ENCODE data around the gene ACSM5. TPM values are rescaled to one million over a fixed set of nuclear protein-coding genes. Genes with fewer than 3 reads are reported as not detected.

Gene ACSM5
- total and polyA plus RNA-seq, 2 experiments from 2014 or later, result not detected

GRCh38 chr16:20397468-20398074 lies 11.8 kb upstream of the ACSM5 start:
- H3K9me3 Mint-ChIP-seq, result no peaks in the 10 kb centered on the region
- no peak overlapping the region for H3K4me3 Mint-ChIP-seq
- Histone ChIP-seq H4K20me1 (replicated peaks; ENCODE audit: insufficient read depth) (no peaks in the 10 kb centered on the region), H3K79me2 (replicated peaks; ENCODE audit: insufficient read depth) (no peaks in the 10 kb centered on the region), H3K4me3 (no peak overlapping the region), H3K27me3 (ENCODE audit: insufficient read depth) (no peaks in the 10 kb centered on the region), H2AFZ (no peak overlapping the region), H3K27ac (ENCODE audit: low read depth) (no peak overlapping the region), H3K9me2 (ENCODE audit: insufficient read depth) (peaks cover 3% of the 10 kb centered on the region; the same call in 1 of the 2 replicates), H3F3A (replicated peaks; ENCODE audit: low read depth) (no peaks in the 10 kb centered on the region), H3K36me3 (ENCODE audit: insufficient read depth) (no peaks in the 10 kb centered on the region), H3K4me1 (ENCODE audit: insufficient read depth) (no peaks in the 10 kb centered on the region), H3K4me2 (no peak overlapping the region)
- ATAC-seq (no peak), DNase-seq (ENCODE audit: low spot score) (no peak)
- H3K4me1 Mint-ChIP-seq, result peaks cover 5% of the 10 kb centered on the region; the same call in 2 of the 3 replicates
- H3K27me3 Mint-ChIP-seq (ENCODE audit: insufficient read depth, low read depth, poor library complexity), result no peaks in the 10 kb centered on the region
- no peaks in the 10 kb centered on the region for H3K36me3 Mint-ChIP-seq (ENCODE audit: low read depth)
- no peak for TF ChIP-seq JUNB (IDR thresholded peaks at IDR 0.05; ENCODE audit: unreplicated experiment)
- TF ChIP-seq EZH2phosphoT487 (IDR thresholded peaks at IDR 0.05; ENCODE audit: unreplicated experiment), result no peak
- TF ChIP-seq STAT1 (IDR thresholded peaks at IDR 0.05; ENCODE audit: unreplicated experiment), result no peak
- TF ChIP-seq NANOG (IDR thresholded peaks at IDR 0.05; ENCODE audit: borderline replicate concordance), result no peak
- TF ChIP-seq, protein P1, sequence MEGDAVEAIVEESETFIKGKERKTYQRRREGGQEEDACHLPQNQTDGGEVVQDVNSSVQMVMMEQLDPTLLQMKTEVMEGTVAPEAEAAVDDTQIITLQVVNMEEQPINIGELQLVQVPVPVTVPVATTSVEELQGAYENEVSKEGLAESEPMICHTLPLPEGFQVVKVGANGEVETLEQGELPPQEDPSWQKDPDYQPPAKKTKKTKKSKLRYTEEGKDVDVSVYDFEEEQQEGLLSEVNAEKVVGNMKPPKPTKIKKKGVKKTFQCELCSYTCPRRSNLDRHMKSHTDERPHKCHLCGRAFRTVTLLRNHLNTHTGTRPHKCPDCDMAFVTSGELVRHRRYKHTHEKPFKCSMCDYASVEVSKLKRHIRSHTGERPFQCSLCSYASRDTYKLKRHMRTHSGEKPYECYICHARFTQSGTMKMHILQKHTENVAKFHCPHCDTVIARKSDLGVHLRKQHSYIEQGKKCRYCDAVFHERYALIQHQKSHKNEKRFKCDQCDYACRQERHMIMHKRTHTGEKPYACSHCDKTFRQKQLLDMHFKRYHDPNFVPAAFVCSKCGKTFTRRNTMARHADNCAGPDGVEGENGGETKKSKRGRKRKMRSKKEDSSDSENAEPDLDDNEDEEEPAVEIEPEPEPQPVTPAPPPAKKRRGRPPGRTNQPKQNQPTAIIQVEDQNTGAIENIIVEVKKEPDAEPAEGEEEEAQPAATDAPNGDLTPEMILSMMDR (conservative IDR thresholded peaks at IDR 0.05; ENCODE audit: low read depth in 2 of 2), result no peak
- no peak for TF ChIP-seq POLR2AphosphoS5 (IDR thresholded peaks at IDR 0.05; ENCODE audit: low read depth)
- TF ChIP-seq ZNF462 (CRISPR knock-in tag; IDR thresholded peaks at IDR 0.05), result no peak
- TF ChIP-seq, protein P2, sequence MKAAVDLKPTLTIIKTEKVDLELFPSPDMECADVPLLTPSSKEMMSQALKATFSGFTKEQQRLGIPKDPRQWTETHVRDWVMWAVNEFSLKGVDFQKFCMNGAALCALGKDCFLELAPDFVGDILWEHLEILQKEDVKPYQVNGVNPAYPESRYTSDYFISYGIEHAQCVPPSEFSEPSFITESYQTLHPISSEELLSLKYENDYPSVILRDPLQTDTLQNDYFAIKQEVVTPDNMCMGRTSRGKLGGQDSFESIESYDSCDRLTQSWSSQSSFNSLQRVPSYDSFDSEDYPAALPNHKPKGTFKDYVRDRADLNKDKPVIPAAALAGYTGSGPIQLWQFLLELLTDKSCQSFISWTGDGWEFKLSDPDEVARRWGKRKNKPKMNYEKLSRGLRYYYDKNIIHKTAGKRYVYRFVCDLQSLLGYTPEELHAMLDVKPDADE (IDR thresholded peaks at IDR 0.05), result no peak
- no peak overlapping the region for H3K27ac Mint-ChIP-seq

Measured in GM23338 (cell line).